ENCODE data around the gene KIF27.
"Not testable (repeated sequence)": the region's sequence is repeated elsewhere in the genome, so short reads cannot be mapped to it uniquely, and the experiment has no call there.

Gene KIF27

GRCh38 chr9:83932851-83933250 is 11.6 kb upstream of the KIF27 start:
- FAIRE-seq: no peak

GRCh38 chr9:83932011-83932410 is 10.8 kb upstream of the KIF27 start:
- FAIRE-seq: no peak

GRCh38 chr9:83930881-83931280 is 9.6 kb upstream of the KIF27 start:
- no peak for FAIRE-seq

GRCh38 chr9:83927591-83927990 is 6.4 kb upstream of the KIF27 start:
- FAIRE-seq: no peak

- no peak for FAIRE-seq
These were observed 734 bp downstream of the KIF27 start for GRCh38 chr9:83920469-83920926.

GRCh38 chr9:83919111-83919510 is 2.1 kb downstream of the KIF27 start:
- FAIRE-seq: no peak

GRCh38 chr9:83912194-83912593 is 9.0 kb downstream of the KIF27 start:
- peak; percentile 99 for FAIRE-seq

GRCh38 chr9:83906144-83906543 is 15.1 kb downstream of the KIF27 start:
- FAIRE-seq: no peak

- not testable (repeated sequence) for FAIRE-seq
These were observed 20.6 kb downstream of the KIF27 start for GRCh38 chr9:83900615-83901014.

GRCh38 chr9:83894301-83894700 is 26.9 kb downstream of the KIF27 start:
- FAIRE-seq: not testable (repeated sequence)

GRCh38 chr9:83886498-83886897 is 34.7 kb downstream of the KIF27 start:
- FAIRE-seq: not testable (repeated sequence)

GRCh38 chr9:83885559-83886240 is 35.5 kb downstream of the KIF27 start:
- FAIRE-seq: not testable (repeated sequence)

- FAIRE-seq: not testable (repeated sequence)
These were observed 39.4 kb downstream of the KIF27 start for GRCh38 chr9:83881687-83882408.

- FAIRE-seq: not testable (repeated sequence)
These were observed 45.7 kb downstream of the KIF27 start for GRCh38 chr9:83875559-83875958.

- not testable (repeated sequence) for FAIRE-seq
These were observed 71.3 kb downstream of the KIF27 start for GRCh38 chr9:83849895-83850294.

- FAIRE-seq: peak; percentile 99
These were observed 84.1 kb downstream of the KIF27 start for GRCh38 chr9:83837070-83837643.

GRCh38 chr9:83830426-83831071 is 90.7 kb downstream of the KIF27 start:
- not testable (repeated sequence) for FAIRE-seq

GRCh38 chr9:83824986-83825623 is 96.1 kb downstream of the KIF27 start:
- not testable (repeated sequence) for FAIRE-seq

GRCh38 chr9:83817356-83818278 is 103.6 kb downstream of the KIF27 start, which contains the start of gene GKAP1:
Gene GKAP1, minus strand, starts transcription at chr9:83817769. Its CDS starts 11,252 bp downstream, at chr9:83806517.
- FAIRE-seq: not testable (repeated sequence)

- not testable (repeated sequence) for FAIRE-seq
These were observed 104.2 kb downstream of the KIF27 start for GRCh38 chr9:83817011-83817355.

- FAIRE-seq: not testable (repeated sequence)
These were observed 106.1 kb downstream of the KIF27 start for GRCh38 chr9:83815120-83815519.

- FAIRE-seq: not testable (repeated sequence)
These were observed 112.0 kb downstream of the KIF27 start for GRCh38 chr9:83809213-83809612.

Measured in A204.1 (cell line).